Epithelial cell of esophagus (primary cell): ENCODE measurements around the gene ARMH4.

Experiments used
- DNase-seq: peaks from one replicate; pipeline ENCODE4 v3.0.0; 2010; ENCODE audit warnings: low read depth
- H3K4me3 ChIP-seq: 2 replicates; pipeline ENCODE4 v1.5.1; 2011; ENCODE audit warnings: mild to moderate bottlenecking, low read length, control low read depth
- TF ChIP-seq, protein P1 (sequence below): IDR thresholded peaks from 2 replicates; pipeline ENCODE4 v1.5.1; 2011; ENCODE audit warnings: low read depth, mild to moderate bottlenecking, low read length, control low read depth, inconsistent platforms; ENCODE audit not compliant: insufficient read depth; ENCODE audit errors: missing control alignments

ARMH4 gene

DNA sequence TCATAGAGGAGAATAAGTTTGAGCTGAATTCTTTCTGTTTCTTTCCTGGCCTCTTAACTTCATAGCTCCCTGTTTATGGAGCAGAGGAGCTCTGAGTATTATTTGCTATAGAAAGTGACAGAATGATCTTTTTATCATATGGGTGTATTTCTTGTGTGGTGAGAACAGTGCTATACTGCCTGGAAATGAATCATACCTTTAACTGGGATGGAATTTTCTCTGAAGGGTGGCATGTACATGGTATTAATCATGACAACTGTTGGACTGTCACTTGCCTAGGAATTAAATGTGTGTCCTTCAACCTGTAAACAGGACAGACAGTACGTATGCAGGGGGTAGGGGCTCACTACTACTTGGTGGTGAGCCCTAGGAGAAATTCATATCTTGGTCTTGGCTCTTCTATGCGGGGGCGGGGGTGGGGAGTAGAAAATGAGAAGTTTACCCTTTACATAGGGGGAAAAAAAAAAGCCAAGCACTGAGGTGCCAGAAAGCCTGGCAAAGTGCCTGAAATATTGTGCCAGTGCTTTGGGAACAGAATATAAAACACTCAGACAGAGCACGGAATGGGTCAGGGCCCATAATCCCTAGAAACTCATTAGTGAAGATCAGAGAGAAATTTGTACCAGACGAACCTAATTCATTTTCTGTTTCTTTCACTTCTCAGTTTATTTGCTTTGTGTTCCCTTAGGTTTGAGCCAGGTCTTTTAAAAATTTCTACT lies 33.8 kb downstream of the ARMH4 start:
- peak; percentile 25 for DNase-seq
- TF ChIP-seq, protein P1, sequence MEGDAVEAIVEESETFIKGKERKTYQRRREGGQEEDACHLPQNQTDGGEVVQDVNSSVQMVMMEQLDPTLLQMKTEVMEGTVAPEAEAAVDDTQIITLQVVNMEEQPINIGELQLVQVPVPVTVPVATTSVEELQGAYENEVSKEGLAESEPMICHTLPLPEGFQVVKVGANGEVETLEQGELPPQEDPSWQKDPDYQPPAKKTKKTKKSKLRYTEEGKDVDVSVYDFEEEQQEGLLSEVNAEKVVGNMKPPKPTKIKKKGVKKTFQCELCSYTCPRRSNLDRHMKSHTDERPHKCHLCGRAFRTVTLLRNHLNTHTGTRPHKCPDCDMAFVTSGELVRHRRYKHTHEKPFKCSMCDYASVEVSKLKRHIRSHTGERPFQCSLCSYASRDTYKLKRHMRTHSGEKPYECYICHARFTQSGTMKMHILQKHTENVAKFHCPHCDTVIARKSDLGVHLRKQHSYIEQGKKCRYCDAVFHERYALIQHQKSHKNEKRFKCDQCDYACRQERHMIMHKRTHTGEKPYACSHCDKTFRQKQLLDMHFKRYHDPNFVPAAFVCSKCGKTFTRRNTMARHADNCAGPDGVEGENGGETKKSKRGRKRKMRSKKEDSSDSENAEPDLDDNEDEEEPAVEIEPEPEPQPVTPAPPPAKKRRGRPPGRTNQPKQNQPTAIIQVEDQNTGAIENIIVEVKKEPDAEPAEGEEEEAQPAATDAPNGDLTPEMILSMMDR = no peak
- H3K4me3 ChIP-seq = no peak overlapping the region

- no peak overlapping the region for H3K4me3 ChIP-seq
- DNase-seq = no peak
- TF ChIP-seq, protein P1 = no peak
Measured at GRCh38 chr14:58109744-58110143, 42.3 kb downstream of the ARMH4 start.

GRCh38 chr14:58108717-58109116 lies 43.3 kb downstream of the ARMH4 start:
- TF ChIP-seq, protein P1 = no peak
- no peak for DNase-seq
- H3K4me3 ChIP-seq = no peak overlapping the region

- DNase-seq = peak; percentile 70
- no peak overlapping the region for H3K4me3 ChIP-seq
- TF ChIP-seq, protein P1 = peak; percentile 79
Measured at GRCh38 chr14:58107947-58108552, 44.0 kb downstream of the ARMH4 start.

DNA sequence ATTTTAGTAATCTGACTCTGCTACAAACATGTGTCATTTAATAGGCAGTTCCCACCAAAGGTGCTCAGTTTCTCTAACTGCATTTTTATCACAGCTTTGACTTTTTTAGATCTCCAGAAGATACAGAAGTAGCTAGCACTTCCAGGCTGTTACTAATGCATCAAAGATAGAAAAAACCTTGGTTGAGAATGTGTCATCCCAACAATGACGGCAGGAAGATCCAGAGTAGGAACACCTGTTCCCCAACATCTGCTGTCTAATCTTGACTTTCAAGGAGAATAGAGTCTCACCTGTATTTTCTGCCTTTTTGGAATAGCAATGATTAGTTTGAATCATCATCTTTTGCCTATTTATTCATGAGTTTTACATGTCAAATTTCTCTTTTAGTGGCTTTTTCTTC lies 45.0 kb downstream of the ARMH4 start:
- TF ChIP-seq, protein P1 = no peak
- no peak overlapping the region for H3K4me3 ChIP-seq
- no peak for DNase-seq

- DNase-seq = no peak
- no peak overlapping the region for H3K4me3 ChIP-seq
- TF ChIP-seq, protein P1 = no peak
Measured at GRCh38 chr14:58106446-58106845, 45.6 kb downstream of the ARMH4 start.
